HEK293 (cell line): ENCODE data around the gene JAKMIP1.

Experiments
- CTCF ChIA-PET: fragments of 350-600 bp; formaldehyde crosslinking; extraction: SDS; loops from one replicate; lab custom pipeline; 2021; ENCODE audit warnings: antibody characterized with exemption; lab: Yijun Ruan, JAX
- POLR2A ChIA-PET: fragments of 300-600 bp; formaldehyde crosslinking; extraction: SDS; loops from one replicate; lab custom pipeline; 2020; ENCODE audit warnings: antibody characterized with exemption, inconsistent platforms; lab: Yijun Ruan, JAX
- H3K27ac ChIP-seq: fragments of 200-500 bp; sonication (Bioruptor generic); 2 replicates; pipeline ENCODE4 v1.5.1; 2014; ENCODE audit warnings: low read depth, low read length, control low read depth, inconsistent platforms; ENCODE audit errors: extremely low read depth
- H3K36me3 ChIP-seq, 2 experiments: fragments of 200-500 bp in 1 of 2; sonication (Bioruptor generic) in 1 of 2; 1 replicate in 1 of 2; 2 replicates in 1 of 2; pipeline ENCODE4 v1.5.1; 2014 to 2017; ENCODE audit warnings: inconsistent platforms in 2 of 2, low read length in 2 of 2; ENCODE audit not compliant: control insufficient read depth in 2 of 2, insufficient read depth in 1 of 2
- H3K4me1 ChIP-seq: fragments of 200-500 bp; sonication (Bioruptor generic); 2 replicates; pipeline ENCODE4 v1.5.1; 2014; ENCODE audit warnings: mild to moderate bottlenecking, low read length, inconsistent platforms; ENCODE audit not compliant: control insufficient read depth, insufficient read depth
- H3K4me3 ChIP-seq: 2 replicates; pipeline ENCODE4 v1.5.1; 2011; ENCODE audit warnings: low read depth, mild to moderate bottlenecking, control low read depth, low read length, moderate library complexity
- H3K9me3 ChIP-seq: fragments of 200-500 bp; sonication (Bioruptor generic); 2 replicates; pipeline ENCODE4 v1.5.1; 2014; ENCODE audit warnings: low read depth, low read length, inconsistent platforms; ENCODE audit not compliant: control insufficient read depth, insufficient read depth
- CTCF ChIP-seq: fragments of 450-650 bp; formaldehyde crosslinking; IDR thresholded peaks from 2 replicates; pipeline ENCODE4 v1.5.1; 2016; ENCODE audit warnings: missing biosample characterization, missing genetic modification characterization
- IKZF3 ChIP-seq: fragments of 450-650 bp; IDR thresholded peaks from 2 replicates; pipeline ENCODE4 v1.5.0; 2018; ENCODE audit warnings: missing biosample characterization, mild to moderate bottlenecking, missing genetic modification characterization, moderate library complexity
- ZBTB11 ChIP-seq: fragments of 450-650 bp; formaldehyde crosslinking; conservative IDR thresholded peaks from 2 replicates; pipeline ENCODE4 v1.5.1; 2016; ENCODE audit warnings: low read depth, missing biosample characterization, missing genetic modification characterization
- ZBTB20 ChIP-seq: fragments of 450-650 bp; formaldehyde crosslinking; IDR thresholded peaks from 2 replicates; pipeline ENCODE4 v1.5.1; 2016; ENCODE audit warnings: missing biosample characterization, missing genetic modification characterization
- ZNF19 ChIP-seq: fragments of 450-650 bp; formaldehyde crosslinking; IDR thresholded peaks from 2 replicates; pipeline ENCODE4; 2016; ENCODE audit warnings: missing biosample characterization, missing genetic modification characterization, low read depth
- ZNF211 ChIP-seq: fragments of 450-650 bp; formaldehyde crosslinking; IDR thresholded peaks from 2 replicates; pipeline ENCODE4 v1.5.1; 2016; ENCODE audit warnings: low read depth, missing biosample characterization, missing genetic modification characterization
- ZNF274 ChIP-seq, 2 experiments: fragments of 200-500 bp in 1 of 2; fragments of 450-650 bp in 1 of 2; sonication (Bioruptor generic) in 1 of 2; formaldehyde crosslinking in 1 of 2; IDR thresholded peaks; 2 replicates each; pipeline versions ENCODE4 v1.5.1 to v1.6.1; 2014 to 2016; ENCODE audit warnings: borderline replicate concordance in 1 of 2, inconsistent platforms in 1 of 2, low read length in 1 of 2, missing biosample characterization in 1 of 2, missing genetic modification characterization in 1 of 2
- ZNF324 ChIP-seq: fragments of 450-650 bp; formaldehyde crosslinking; IDR thresholded peaks from 2 replicates; pipeline ENCODE4 v1.5.1; 2016; ENCODE audit warnings: missing biosample characterization, missing genetic modification characterization
- ZNF341 ChIP-seq: fragments of 450-650 bp; formaldehyde crosslinking; IDR thresholded peaks from 2 replicates; pipeline ENCODE4; 2016; ENCODE audit warnings: low read depth, missing biosample characterization, missing genetic modification characterization
- ZNF416 ChIP-seq: fragments of 450-650 bp; formaldehyde crosslinking; IDR thresholded peaks from 2 replicates; pipeline ENCODE4 v1.5.1; 2016; ENCODE audit warnings: missing biosample characterization, missing genetic modification characterization
- ZNF433 ChIP-seq: fragments of 450-650 bp; formaldehyde crosslinking; IDR thresholded peaks from 2 replicates; pipeline ENCODE4 v1.5.1; 2016; ENCODE audit warnings: missing biosample characterization, missing genetic modification characterization, low read depth
- ZNF518A ChIP-seq: fragments of 450-650 bp; formaldehyde crosslinking; conservative IDR thresholded peaks from 2 replicates; pipeline ENCODE4 v1.5.1; 2016; ENCODE audit warnings: low read depth, missing biosample characterization, missing genetic modification characterization
- ZNF664 ChIP-seq: fragments of 450-650 bp; formaldehyde crosslinking; IDR thresholded peaks from 2 replicates; pipeline ENCODE4 v1.5.1; 2016; ENCODE audit warnings: missing biosample characterization, missing genetic modification characterization
- ZNF701 ChIP-seq: fragments of 450-650 bp; formaldehyde crosslinking; IDR thresholded peaks from 2 replicates; pipeline ENCODE4 v1.5.1; 2016; ENCODE audit warnings: missing biosample characterization, missing genetic modification characterization
- ZNF707 ChIP-seq: fragments of 450-650 bp; formaldehyde crosslinking; IDR thresholded peaks from 2 replicates; pipeline ENCODE4 v1.5.1; 2016; ENCODE audit warnings: missing biosample characterization, missing genetic modification characterization
- ZNF837 ChIP-seq: fragments of 450-650 bp; formaldehyde crosslinking; IDR thresholded peaks from 2 replicates; pipeline ENCODE4 v1.5.1; 2016; ENCODE audit warnings: missing biosample characterization, missing genetic modification characterization
- ZSCAN23 ChIP-seq: fragments of 450-650 bp; formaldehyde crosslinking; IDR thresholded peaks from 2 replicates; pipeline ENCODE4 v1.5.1; 2016; ENCODE audit warnings: missing biosample characterization, missing genetic modification characterization
- ZSCAN5A ChIP-seq: fragments of 450-650 bp; formaldehyde crosslinking; IDR thresholded peaks from 2 replicates; pipeline ENCODE4 v1.5.1; 2016; ENCODE audit warnings: missing biosample characterization, missing genetic modification characterization

JAKMIP1 gene

GRCh38 chr4:6042293-6043063, 157.9 kb downstream of the JAKMIP1 start (continued):
- no peak for TF ChIP-seq ZSCAN5A
- TF ChIP-seq ZNF433: no peak
- TF ChIP-seq CTCF (tag by site-specific recombination): no peak
- TF ChIP-seq ZNF664: no peak
- TF ChIP-seq ZNF324 (tag by site-specific recombination): no peak
- no peak for TF ChIP-seq ZSCAN23 (tag by site-specific recombination)

GRCh38 chr4:6041800-6042199, 158.5 kb downstream of the JAKMIP1 start:
- Histone ChIP-seq H3K36me3 (no peaks in the 10 kb centered on the region), H3K9me3 (no peaks in the 10 kb centered on the region), H3K27ac (no peak overlapping the region), H3K4me1 (no peaks in the 10 kb centered on the region)
- POLR2A ChIA-PET: no interaction called here
- CTCF ChIA-PET: no interaction called here
- no peak for TF ChIP-seq ZNF707 (tag by site-specific recombination)
- no peak for TF ChIP-seq ZBTB11 (tag by site-specific recombination)
- TF ChIP-seq ZNF837 (tag by site-specific recombination): no peak
- TF ChIP-seq, all 188 proteins: peak for 0
- H3K4me3 ChIP-seq: no peak overlapping the region

- CTCF ChIA-PET: no interaction called here
- Histone ChIP-seq H3K36me3 (no peaks in the 10 kb centered on the region), H3K27ac (no peak overlapping the region), H3K4me1 (no peaks in the 10 kb centered on the region), H3K9me3 (no peaks in the 10 kb centered on the region), H3K4me3 (no peak overlapping the region)
- TF ChIP-seq ZBTB20 (tag by site-specific recombination) (no peak), ZNF211 (no peak), ZNF19 (tag by site-specific recombination) (no peak), IKZF3 (no peak), ZNF341 (no peak), ZNF701 (no peak), ZNF433 (no peak), ZNF274 (IDR thresholded peaks at IDR 0.05; ENCODE audit: low read length) (no peak), ZNF274 (tag by site-specific recombination; IDR thresholded peaks at IDR 0.05; ENCODE audit: borderline replicate concordance) (no peak), ZNF416 (tag by site-specific recombination) (no peak), ZNF518A (no peak)
- POLR2A ChIA-PET: no interaction called here
These were observed 161.6 kb downstream of the JAKMIP1 start for GRCh38 chr4:6038711-6039110.
